Measurements from ENCODE around the gene CALCA. TPM values are rescaled to one million over a fixed set of nuclear protein-coding genes. Genes with fewer than 3 reads are reported as not detected.
"Not testable (repeated sequence)": the region's sequence is repeated elsewhere in the genome, so short reads cannot be mapped to it uniquely, and the experiment has no call there.

CALCA gene, protein sequence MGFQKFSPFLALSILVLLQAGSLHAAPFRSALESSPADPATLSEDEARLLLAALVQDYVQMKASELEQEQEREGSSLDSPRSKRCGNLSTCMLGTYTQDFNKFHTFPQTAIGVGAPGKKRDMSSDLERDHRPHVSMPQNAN
- not detected in 2 replicates for total RNA-seq

DNA sequence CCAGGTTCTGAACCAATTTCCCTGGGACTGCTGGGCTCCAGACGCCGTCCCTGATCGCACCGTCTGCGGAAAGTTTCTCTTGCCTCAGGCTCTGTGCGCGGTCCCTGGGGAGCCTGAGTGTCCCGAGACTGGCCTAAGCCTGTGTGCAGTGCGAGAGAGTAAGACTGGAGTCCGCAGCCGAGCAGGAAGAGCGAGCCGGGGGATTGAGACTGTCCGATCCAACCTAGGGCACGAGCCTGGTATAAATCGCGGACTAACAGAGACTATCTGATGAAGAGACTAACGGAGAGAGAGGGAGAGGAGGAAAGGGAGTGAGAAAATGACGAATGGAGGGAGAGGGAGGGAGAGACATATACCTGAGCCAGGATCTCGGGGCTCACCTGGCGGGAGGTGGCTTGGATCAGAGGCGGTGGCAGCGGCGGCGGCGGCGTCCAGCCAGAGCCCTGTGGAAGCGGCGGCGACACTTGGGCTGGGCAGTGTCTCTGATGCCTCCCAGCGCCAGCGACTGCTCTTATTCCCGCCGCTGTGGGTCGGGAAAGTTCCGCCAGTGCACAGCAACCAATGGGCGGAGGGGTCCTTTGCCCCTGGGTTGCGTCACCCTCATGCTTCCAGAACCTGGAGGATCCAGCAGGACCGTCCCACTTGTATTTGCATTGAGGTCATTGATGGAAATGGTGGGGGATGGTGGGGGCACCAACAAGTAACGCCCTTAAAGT is at the start of gene CALCA:
Gene CALCA (minus strand): TSS at position 487 of the 716 bp plus-strand sequence. CDS start 1,159 bp downstream, outside the sequence.
- no peak for DNase-seq

GRCh38 chr11:15016200-15016599 is 44.0 kb upstream of the CALCA start:
- DNase-seq: no peak

DNA sequence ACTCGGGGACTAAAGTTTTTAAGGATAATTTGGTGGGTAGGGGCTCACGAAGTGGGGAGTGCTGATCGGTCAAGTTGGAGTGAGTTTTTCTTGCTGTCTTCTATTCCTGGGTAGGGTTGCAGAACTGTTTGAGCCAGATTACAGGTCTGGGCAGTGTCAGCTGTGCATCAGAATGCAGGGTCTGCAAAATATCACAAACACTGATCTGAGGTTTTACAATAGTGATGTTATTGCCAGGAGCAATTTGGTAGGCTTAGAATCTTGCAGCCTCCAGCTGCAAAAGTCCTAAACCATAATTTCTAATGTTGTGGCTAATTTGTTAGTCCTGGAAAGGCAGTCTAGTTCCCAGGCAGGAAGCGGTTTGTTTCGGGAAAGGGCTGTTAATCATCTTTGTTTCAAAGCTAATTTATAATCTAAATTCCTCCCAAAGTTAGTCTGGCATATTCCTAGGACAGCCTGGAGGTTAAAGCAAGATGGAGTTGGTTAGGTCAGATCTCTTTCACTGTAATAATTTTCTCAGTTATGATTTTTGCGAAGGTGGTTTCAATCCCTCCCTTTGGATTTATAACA is 39.7 kb upstream of the CALCA start:
- no peak for DNase-seq

GRCh38 chr11:15010865-15011264 is 38.7 kb upstream of the CALCA start:
- DNase-seq: no peak

- DNase-seq: peak; percentile 65
These were observed 34.1 kb upstream of the CALCA start for GRCh38 chr11:15006139-15006759.

DNA sequence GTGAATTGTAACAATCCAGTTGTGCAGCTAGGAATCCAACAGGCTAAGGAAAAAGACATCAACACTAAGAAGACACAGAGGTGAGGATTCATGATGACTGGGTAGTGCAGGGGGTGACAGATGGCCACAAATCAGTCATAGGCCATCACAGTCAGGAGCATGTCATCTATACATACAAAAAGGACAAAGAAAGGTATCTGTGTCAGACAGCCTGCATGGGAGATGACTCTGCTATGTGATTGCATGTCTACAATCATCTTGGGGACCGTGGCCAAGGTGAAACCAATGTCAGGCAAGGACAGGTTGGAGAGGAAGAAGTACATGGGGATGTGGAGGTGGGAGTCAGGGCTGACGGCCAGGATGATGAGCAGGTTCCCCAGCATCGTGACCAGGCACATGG is 16.0 kb upstream of the CALCA start:
- DNase-seq: not testable (repeated sequence)

DNA sequence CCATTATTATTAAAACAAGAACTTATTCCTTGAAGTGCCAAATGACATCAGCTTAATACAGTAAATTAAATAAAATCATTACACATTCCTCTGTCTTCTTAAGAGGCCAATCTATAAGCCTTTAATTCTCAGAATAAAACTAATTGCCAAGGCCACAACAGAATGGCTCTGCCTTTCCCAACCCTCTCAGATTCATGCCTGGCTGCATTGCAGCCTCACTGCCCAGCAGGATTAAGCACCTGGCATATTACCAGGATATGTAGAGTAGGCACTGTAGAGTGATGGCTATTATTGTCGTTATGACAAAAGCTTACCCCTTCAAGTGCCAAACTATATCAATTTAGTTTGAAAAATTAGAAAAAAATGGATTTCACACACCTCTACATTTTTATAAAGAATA is 9.4 kb upstream of the CALCA start:
- no peak for DNase-seq

- DNase-seq: no peak
These were observed 8.7 kb upstream of the CALCA start for GRCh38 chr11:14980854-14981253.

DNA sequence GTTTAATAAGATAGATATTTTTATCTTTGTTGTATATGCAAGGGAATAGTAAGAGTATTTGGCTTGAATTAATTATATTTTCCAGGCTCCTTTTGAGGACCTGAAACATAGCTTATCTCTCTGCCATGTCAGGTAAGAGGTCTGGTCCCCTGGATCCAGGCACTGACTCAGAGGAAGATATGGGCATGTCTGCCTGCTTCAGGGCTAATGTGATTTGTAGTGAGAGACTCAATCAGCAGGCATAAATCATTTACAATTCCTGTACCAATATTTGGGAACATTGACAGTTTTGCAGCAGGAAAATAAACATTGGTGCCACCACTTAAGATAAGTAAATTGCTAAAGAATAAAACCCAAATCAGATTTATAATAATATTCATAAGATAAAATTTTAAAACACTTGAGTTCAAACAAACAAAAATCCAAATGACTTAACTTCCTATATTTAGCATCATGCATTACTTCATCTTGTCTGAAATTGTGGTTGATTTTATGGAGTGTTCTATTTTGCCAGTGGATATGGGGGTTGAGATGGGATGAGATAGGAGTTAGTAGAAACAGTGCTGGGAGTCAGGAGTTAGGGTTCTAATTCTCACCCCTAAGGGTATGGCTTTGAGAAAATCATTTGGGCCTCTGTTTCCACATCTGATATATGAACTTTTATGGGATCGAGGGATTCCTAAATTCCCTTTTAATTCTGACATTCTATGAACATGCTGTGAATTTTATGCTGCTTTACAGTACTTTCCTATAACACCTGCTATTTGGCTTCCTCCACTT is 5.1 kb upstream of the CALCA start:
- DNase-seq: no peak

DNA sequence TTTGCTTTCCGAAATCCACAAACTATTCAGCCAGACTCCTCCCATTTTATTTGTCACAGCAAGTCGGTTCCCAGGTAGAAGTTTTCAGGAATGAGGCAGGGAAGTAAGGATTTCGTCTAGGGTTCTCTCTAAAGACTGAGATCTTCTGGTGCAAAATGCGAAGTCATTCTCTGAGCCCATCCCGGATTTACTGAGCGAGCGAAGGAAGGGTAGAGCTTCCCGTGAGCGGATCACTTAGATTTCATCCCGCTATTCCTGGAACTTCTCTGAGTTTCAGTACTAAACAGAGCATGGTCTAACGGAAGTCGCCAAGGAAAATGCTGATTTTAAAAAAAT is 3.1 kb upstream of the CALCA start:
- DNase-seq: no peak

- DNase-seq: peak; percentile 63
These were observed 2.5 kb upstream of the CALCA start for GRCh38 chr11:14974515-14975251.

DNA sequence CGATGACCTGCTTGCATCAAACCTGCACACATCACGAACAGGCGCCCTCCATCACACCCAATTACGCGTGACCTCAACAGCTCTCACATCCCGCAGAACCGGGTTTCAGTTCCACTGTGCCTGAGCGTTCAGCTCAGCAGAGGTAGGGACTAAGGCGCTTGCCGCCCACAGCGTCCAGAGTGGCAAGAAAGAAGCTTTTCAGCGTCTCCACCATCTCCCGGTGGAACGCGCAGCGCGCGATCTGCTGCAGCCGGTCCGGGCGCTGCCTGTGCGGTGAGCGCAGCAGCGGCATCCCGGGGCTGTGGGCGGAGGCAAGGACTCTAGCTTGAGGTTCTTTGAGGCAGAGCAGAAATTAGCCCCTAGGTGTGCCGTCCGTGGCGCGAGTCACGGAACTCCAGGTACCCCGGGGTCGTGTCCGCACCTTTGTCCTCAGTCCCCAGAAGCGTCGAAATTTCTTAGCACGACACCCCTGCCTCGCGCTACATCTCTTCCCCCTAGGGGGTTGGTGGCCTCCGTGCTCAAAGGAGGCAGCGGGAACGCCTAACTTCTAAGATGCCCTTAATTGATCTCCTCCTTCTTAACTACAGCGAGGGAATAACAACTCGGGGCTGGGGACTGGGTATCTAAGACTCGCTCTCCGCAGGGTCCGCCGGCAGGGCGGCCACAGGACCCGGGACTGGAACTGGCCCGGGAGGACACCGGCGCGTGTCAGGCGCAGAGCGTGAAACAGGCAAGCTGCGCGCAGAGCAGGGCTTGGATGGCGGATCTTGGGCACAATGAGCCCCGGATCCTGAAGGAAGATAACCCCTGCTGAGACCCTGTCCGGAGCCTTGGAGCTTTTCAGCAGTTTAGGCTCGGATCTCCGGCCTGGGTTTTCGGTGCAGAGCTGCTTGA is 1.7 kb upstream of the CALCA start:
- DNase-seq: peak; percentile 15

DNA sequence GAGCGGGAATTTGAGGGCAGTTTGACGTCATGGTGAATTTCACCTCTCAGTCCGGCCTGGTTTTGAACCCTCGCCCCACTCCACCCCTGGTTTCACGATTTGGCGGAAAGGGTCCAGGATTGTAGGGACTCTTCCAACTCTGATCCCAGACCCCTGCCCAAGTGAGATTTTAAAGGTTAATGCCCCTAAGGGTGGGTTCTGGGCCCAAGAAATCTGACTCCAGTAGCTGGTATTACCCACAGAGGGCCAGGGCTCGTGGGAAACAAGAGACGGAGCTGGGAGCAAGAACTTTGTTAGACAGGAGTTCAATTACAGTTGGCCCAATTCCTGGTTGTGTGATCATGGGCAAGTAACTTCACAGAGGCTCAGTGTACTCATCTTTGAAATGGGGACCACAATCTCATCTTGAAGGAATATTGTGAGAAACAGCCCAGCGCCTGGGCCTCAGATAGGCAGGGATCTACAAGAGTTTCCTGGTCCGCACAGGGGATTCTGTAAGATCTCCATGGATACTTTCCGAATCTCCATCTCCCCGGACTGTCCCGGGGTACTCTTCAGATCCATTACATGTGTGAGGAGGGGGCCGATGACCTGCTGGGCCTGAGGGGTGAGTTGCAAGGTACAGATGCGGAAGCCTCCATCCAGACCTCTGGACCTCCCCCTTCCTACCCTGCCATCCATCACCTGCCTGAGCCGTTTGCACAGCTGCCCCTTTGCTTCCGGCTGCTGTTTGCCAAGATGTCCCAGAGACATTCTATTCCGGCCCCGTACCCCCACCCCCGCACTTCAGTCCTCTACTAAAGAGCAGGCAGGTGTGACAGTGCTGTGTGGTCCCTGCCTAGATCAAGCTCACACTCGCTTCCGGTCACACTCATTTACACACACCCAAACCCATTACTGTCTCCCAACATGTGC is 687 bp upstream of the CALCA start:
- DNase-seq: no peak

GRCh38 chr11:14969901-14970323 is 2.2 kb downstream of the CALCA start:
- peak; percentile 48 for DNase-seq

DNA sequence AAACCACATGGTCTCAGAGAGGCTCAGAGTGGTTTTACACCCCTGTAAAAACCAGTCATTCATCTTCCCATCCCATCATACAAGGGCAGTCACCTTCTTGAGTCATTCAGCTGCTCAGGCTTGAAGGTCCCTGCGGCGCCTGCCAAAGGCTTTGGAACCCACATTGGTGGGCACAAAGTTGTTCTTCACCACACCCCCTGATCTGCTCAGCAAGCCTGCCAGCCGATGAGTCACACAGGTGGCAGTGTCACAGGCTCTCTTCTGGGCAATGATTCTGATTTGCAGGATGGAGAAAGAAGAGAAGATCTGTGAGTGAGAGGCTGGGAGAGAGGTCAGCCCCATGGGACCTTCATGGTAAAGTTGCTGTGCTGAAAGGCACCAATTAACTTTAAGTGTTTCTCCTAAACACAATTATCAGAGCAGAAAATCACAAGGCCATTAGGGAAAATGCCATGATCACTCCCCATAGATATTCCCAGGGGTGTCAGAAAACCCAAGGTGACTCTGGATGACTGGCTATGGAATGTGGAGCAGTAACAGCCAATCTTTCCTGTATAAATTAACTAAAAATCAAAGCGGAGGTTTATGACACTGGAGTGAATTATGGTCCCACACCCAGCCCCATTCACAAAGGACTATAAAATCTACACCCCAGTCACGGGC is 4.4 kb downstream of the CALCA start:
- no peak for DNase-seq

- no peak for DNase-seq
These were observed 16.0 kb downstream of the CALCA start for GRCh38 chr11:14956111-14956510.

GRCh38 chr11:14954581-14954980 is 17.6 kb downstream of the CALCA start:
- no peak for DNase-seq

DNA sequence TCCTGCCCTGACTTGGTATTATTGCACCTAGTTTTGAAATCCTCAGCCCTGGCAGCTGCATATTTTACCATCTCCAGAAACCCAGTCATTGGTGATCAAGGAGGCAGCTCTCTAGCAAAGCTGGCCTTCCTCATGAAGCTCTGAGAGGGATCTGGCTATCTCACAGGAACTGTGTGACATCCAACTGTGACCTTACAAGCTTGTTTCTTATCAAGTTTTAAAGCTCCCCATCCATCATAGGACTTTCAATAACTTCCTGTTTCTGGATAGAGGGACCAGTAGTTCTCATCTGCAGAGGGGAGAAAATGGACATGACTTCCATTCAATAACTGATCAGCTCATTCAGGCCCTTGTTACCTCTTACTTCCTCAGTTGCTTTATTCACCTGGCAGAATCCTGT is 18.2 kb downstream of the CALCA start:
- no peak for DNase-seq

- no peak for DNase-seq
These were observed 22.6 kb downstream of the CALCA start for GRCh38 chr11:14949437-14950147.
